Endothelial cell of umbilical vein (primary cell): ENCODE measurements around the gene SAMD4A.

Source experiments
- CTCF ChIP-seq, 2 donors: IDR thresholded peaks; 1 replicate in 1 of 2; 2 replicates in 1 of 2; pipeline ENCODE4 v1.5.1; 2011; ENCODE audit warnings: low read length in 2 of 2, mild to moderate bottlenecking in 2 of 2, moderate library complexity in 2 of 2, control low read depth in 1 of 2, inconsistent platforms in 1 of 2, low read depth in 1 of 2; ENCODE audit not compliant: insufficient read depth in 1 of 2; ENCODE audit errors: extremely low read depth in 1 of 2
- EZH2 ChIP-seq: IDR thresholded peaks from 2 replicates; pipeline ENCODE4 v1.6.1; 2012; ENCODE audit warnings: borderline replicate concordance, low read depth, mild to moderate bottlenecking, moderate library complexity, low read length, inconsistent platforms; ENCODE audit not compliant: severe bottlenecking
- MYC ChIP-seq: IDR thresholded peaks from one replicate; pipeline ENCODE4 v1.6.1; 2011; ENCODE audit warnings: mild to moderate bottlenecking, low read depth, low read length
- POLR2A ChIP-seq: IDR thresholded peaks from 2 replicates; pipeline ENCODE4 v1.6.1; 2012; ENCODE audit warnings: low read depth, mild to moderate bottlenecking, control low read depth, low read length
- POLR2AphosphoS5 ChIP-seq: IDR thresholded peaks from 2 replicates; pipeline ENCODE4 v1.6.1; 2012; ENCODE audit warnings: low read depth, mild to moderate bottlenecking, control low read depth, low read length, moderate library complexity; ENCODE audit not compliant: insufficient read depth

GRCh38 chr14:54664961-54665360, 98.0 kb downstream of the SAMD4A start:
- TF ChIP-seq MYC (no peak), POLR2A (no peak), CTCF (IDR thresholded peaks at IDR 0.05; ENCODE audit: extremely low read depth in 1 of 2, insufficient read depth in 1 of 2, low read depth in 1 of 2, low read length in 2 of 2) (no peak), EZH2 (no peak), POLR2AphosphoS5 (no peak)
